Epithelial cell of alveolus of lung (primary cell): Measurements from ENCODE around the gene NEK7. TPM values are rescaled to one million over a fixed set of nuclear protein-coding genes. Genes with fewer than 3 reads are reported as not detected.

Experiments
- total RNA-seq: library from RNA; depleted of rRNA; stranded (reverse); fragments of >200 nt; gene quantifications from 2 replicates; pipeline ENCODE4 v1.2.1, GENCODE V29; 2015

The NEK7 gene
- total RNA-seq: 42.1 and 48.9 TPM in 2 replicates

DNA sequence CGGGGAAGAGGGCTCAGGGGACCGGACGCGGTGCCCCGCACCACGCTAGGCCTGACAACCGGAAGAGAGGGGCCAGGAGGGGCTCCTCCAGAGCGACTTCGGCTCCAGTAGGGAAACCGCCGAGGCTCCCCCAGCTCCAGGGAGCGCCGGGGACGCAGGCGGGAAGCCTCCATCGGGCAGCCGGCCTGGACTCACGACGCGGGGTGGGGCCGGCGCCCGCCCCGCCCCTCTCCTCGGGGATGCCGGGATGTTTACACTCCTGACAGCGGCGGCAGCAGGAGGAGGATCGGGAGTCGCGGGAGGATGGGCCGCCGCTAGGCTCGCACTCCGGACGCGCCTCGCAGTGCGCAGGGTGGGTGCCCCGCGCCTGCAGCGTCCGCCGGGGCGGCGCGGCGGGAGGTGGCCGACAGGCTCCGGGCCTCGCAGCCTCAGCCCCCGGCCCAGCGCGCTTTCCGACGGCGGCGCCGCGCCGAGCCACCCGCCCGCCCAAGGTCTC, at the start of gene NEK7:
Gene NEK7 (plus strand): TSS at position 254 of the 496 bp plus-strand sequence. CDS start 75,583 bp downstream, outside the sequence.

Other genes starting within 250 kb of the NEK7 start
- not detected in 2 replicates for gene LHX9, start 239.6 kb upstream of the NEK7 start, total RNA-seq